Activated T-cell treated with anti-CD3 and anti-CD28 coated beads, Interleukin-2, amount 50 U/mL, for 4 hours (primary cell): ENCODE measurements around the gene CTXN1. TPM values are rescaled to one million over a fixed set of nuclear protein-coding genes. Genes with fewer than 3 reads are reported as not detected.

Experiments used
- ATAC-seq, 2 donors: fragments of 200-7000 bp; cut with Tn5 transposase; one replicate each; pipeline ENCODE4 v1.10.0; 2021
- DNase-seq: peaks from one replicate; pipeline ENCODE4 v3.0.0-alpha.2; 2020
- H3K27me3 Mint-ChIP-seq: one replicate; pipeline ENCODE4 v1.8.0; 2021; ENCODE audit warnings: low read depth, mixed read lengths
- H3K36me3 Mint-ChIP-seq: one replicate; pipeline ENCODE4 v1.8.0; 2022; ENCODE audit warnings: mixed read lengths; ENCODE audit not compliant: insufficient read depth
- H3K4me1 Mint-ChIP-seq: one replicate; pipeline ENCODE4 v1.8.0; 2021; ENCODE audit warnings: low read depth, mixed read lengths
- H3K4me3 Mint-ChIP-seq: one replicate; pipeline ENCODE4 v1.8.0; 2021; ENCODE audit warnings: mild to moderate bottlenecking, moderate library complexity, mixed read lengths
- H3K9me3 Mint-ChIP-seq: one replicate; pipeline ENCODE4 v1.8.0; 2021; ENCODE audit warnings: mixed read lengths
- total RNA-seq, 3 donors: library from RNA; stranded (reverse); gene quantifications; one replicate each; pipeline ENCODE4 v1.2.1, GENCODE V29; 2021

Gene CTXN1
- total RNA-seq, result 1 to 10 TPM in 1 of 3 donors, under 1 TPM in 2; 0.71 to 1.4 (median 0.95) TPM

GRCh38 chr19:7926021-7926726 lies at the start of gene CTXN1:
TSS of gene CTXN1 (minus strand) at chr19:7926135. CDS start at chr19:7925538, 597 bp downstream.
- peak; percentile 76 for DNase-seq
- Mint-ChIP-seq H3K4me1 (peaks cover 36% of the 10 kb centered on the region), H3K36me3 (peaks cover 5% of the 10 kb centered on the region), H3K9me3 (no peaks in the 10 kb centered on the region), H3K4me3 (peak within 1 kb of the TSS; percentile 72), H3K27me3 (no peaks in the 10 kb centered on the region)
- peak; percentile 62 to 66 for ATAC-seq

GRCh38 chr19:7975037-7975436 lies 49.1 kb upstream of the CTXN1 start:
- Mint-ChIP-seq H3K9me3 (no peaks in the 10 kb centered on the region), H3K4me1 (no peaks in the 10 kb centered on the region), H3K27me3 (no peaks in the 10 kb centered on the region), H3K36me3 (peaks cover 3% of the 10 kb centered on the region), H3K4me3 (no peak overlapping the region)
- ATAC-seq (no peak), DNase-seq (no peak)

- H3K27me3 Mint-ChIP-seq, result no peaks in the 10 kb centered on the region
- no peaks in the 10 kb centered on the region for H3K4me1 Mint-ChIP-seq
- H3K36me3 Mint-ChIP-seq, result peaks cover 11% of the 10 kb centered on the region
- no peak overlapping the region for H3K4me3 Mint-ChIP-seq
- DNase-seq (no peak), ATAC-seq (no peak)
- H3K9me3 Mint-ChIP-seq, result no peaks in the 10 kb centered on the region
Observed at GRCh38 chr19:7973883-7974282, 47.9 kb upstream of the CTXN1 start.

GRCh38 chr19:7971553-7972520 lies 45.9 kb upstream of the CTXN1 start:
- DNase-seq, result no peak
- Mint-ChIP-seq H3K9me3 (no peaks in the 10 kb centered on the region), H3K27me3 (no peaks in the 10 kb centered on the region), H3K36me3 (peaks cover 13% of the 10 kb centered on the region), H3K4me1 (no peaks in the 10 kb centered on the region), H3K4me3 (no peak overlapping the region)
- ATAC-seq, result peak in 1 of 2 donors; percentile 14

GRCh38 chr19:7970716-7971448 lies 44.9 kb upstream of the CTXN1 start:
- peak in 1 of 2 donors; percentile 43 for ATAC-seq
- Mint-ChIP-seq H3K9me3 (no peaks in the 10 kb centered on the region), H3K36me3 (peaks cover 16% of the 10 kb centered on the region), H3K27me3 (no peaks in the 10 kb centered on the region), H3K4me1 (no peaks in the 10 kb centered on the region), H3K4me3 (no peak overlapping the region)
- DNase-seq, result no peak

- ATAC-seq, result no peak
- no peak for DNase-seq
- no peaks in the 10 kb centered on the region for H3K4me1 Mint-ChIP-seq
- no peak overlapping the region for H3K4me3 Mint-ChIP-seq
- peaks cover 16% of the 10 kb centered on the region for H3K36me3 Mint-ChIP-seq
- no peaks in the 10 kb centered on the region for H3K27me3 Mint-ChIP-seq
- H3K9me3 Mint-ChIP-seq, result no peaks in the 10 kb centered on the region
Observed at GRCh38 chr19:7969555-7969939, 43.6 kb upstream of the CTXN1 start.

- DNase-seq, result no peak
- no peaks in the 10 kb centered on the region for H3K9me3 Mint-ChIP-seq
- peaks cover 16% of the 10 kb centered on the region for H3K36me3 Mint-ChIP-seq
- H3K4me3 Mint-ChIP-seq, result no peak overlapping the region
- ATAC-seq, result no peak
- no peaks in the 10 kb centered on the region for H3K4me1 Mint-ChIP-seq
- H3K27me3 Mint-ChIP-seq, result no peaks in the 10 kb centered on the region
Observed at GRCh38 chr19:7968796-7969554, 43.0 kb upstream of the CTXN1 start.

GRCh38 chr19:7968008-7968795 lies 42.3 kb upstream of the CTXN1 start:
- ATAC-seq, result no peak
- peaks cover 17% of the 10 kb centered on the region for H3K36me3 Mint-ChIP-seq
- H3K9me3 Mint-ChIP-seq, result no peaks in the 10 kb centered on the region
- H3K27me3 Mint-ChIP-seq, result no peaks in the 10 kb centered on the region
- DNase-seq, result no peak
- no peak overlapping the region for H3K4me3 Mint-ChIP-seq
- no peaks in the 10 kb centered on the region for H3K4me1 Mint-ChIP-seq

GRCh38 chr19:7965921-7966665 lies 40.2 kb upstream of the CTXN1 start:
- no peak for DNase-seq
- Mint-ChIP-seq H3K36me3 (peaks cover 24% of the 10 kb centered on the region), H3K4me3 (no peak overlapping the region), H3K4me1 (no peaks in the 10 kb centered on the region), H3K9me3 (no peaks in the 10 kb centered on the region), H3K27me3 (no peaks in the 10 kb centered on the region)
- ATAC-seq, result no peak

- DNase-seq (no peak), ATAC-seq (no peak)
- peaks cover 24% of the 10 kb centered on the region for H3K36me3 Mint-ChIP-seq
- no peaks in the 10 kb centered on the region for H3K9me3 Mint-ChIP-seq
- H3K4me3 Mint-ChIP-seq, result no peak overlapping the region
- no peaks in the 10 kb centered on the region for H3K4me1 Mint-ChIP-seq
- H3K27me3 Mint-ChIP-seq, result no peaks in the 10 kb centered on the region
Observed at GRCh38 chr19:7965259-7965841, 39.4 kb upstream of the CTXN1 start.

- H3K36me3 Mint-ChIP-seq, result peaks cover 15% of the 10 kb centered on the region
- ATAC-seq (no peak), DNase-seq (no peak)
Observed at GRCh38 chr19:7963566-7963965, 37.6 kb upstream of the CTXN1 start.

GRCh38 chr19:7962644-7963268 lies 36.8 kb upstream of the CTXN1 start:
- no peaks in the 10 kb centered on the region for H3K9me3 Mint-ChIP-seq
- no peaks in the 10 kb centered on the region for H3K27me3 Mint-ChIP-seq
- ATAC-seq (no peak), DNase-seq (no peak)
- no peak overlapping the region for H3K4me3 Mint-ChIP-seq
- no peaks in the 10 kb centered on the region for H3K4me1 Mint-ChIP-seq
- peaks cover 19% of the 10 kb centered on the region for H3K36me3 Mint-ChIP-seq

More at GRCh38 chr19:7963566-7963965, 37.6 kb upstream of the CTXN1 start:
- Mint-ChIP-seq H3K4me1 (no peaks in the 10 kb centered on the region), H3K4me3 (no peak overlapping the region), H3K27me3 (no peaks in the 10 kb centered on the region), H3K9me3 (no peaks in the 10 kb centered on the region)
